K562 (cell line): ENCODE data around the gene RPL27. TPM values are rescaled to one million over a fixed set of nuclear protein-coding genes. Genes with fewer than 3 reads are reported as not detected.

Source experiments
- ATAC-seq: fragments of 200-7000 bp; cut with Tn5 transposase; 3 replicates; pipeline ENCODE4 v1.9.1; 2020; ENCODE audit warnings: moderate library complexity
- BruUV-seq: library from RNA; stranded (reverse); fragments of 400-500 nt; replicated peaks from 2 replicates; lab custom pipeline; 2021; lab: Mats Ljungman, UMichigan
- CTCF ChIA-PET: fragments of 300-600 bp; formaldehyde crosslinking; extraction: SDS; loops from one replicate; lab custom pipeline; 2021; ENCODE audit warnings: low intra/inter-chr PET ratio; lab: Yijun Ruan, JAX
- POLR2A ChIA-PET: fragments of 300-600, 350-650 bp; sonication (Branson Sonifier 250); formaldehyde crosslinking; extraction: SDS; loops from one replicate; lab custom pipeline; 2021; ENCODE audit warnings: antibody characterized with exemption, inconsistent platforms; lab: Yijun Ruan, JAX
- DNase-seq, 4 experiments: peaks; one replicate each; pipeline versions ENCODE4 v3.0.0 to v3.0.0-alpha.2; 2011 to 2018; ENCODE audit warnings: low spot score in 3 of 4, mixed read lengths in 3 of 4; ENCODE audit errors: extremely low read depth in 1 of 4
- FAIRE-seq: peaks from 2 replicates; lab custom pipeline; 2011; peaks lifted over from hg19 to GRCh38; lab: Jason Lieb, UNC
- H2AFZ ChIP-seq: 2 replicates; pipeline ENCODE4 v1.6.0; 2011; ENCODE audit warnings: low read depth, low read length, control low read depth, inconsistent platforms
- H3K27ac ChIP-seq: fragments of 200-600 bp; 3 replicates; pipeline ENCODE4 v1.8.0; 2011; ENCODE audit warnings: low read depth, mild to moderate bottlenecking, control low read depth, inconsistent platforms, low read length, moderate library complexity, mixed read lengths; ENCODE audit errors: extremely low read depth
- H3K27me3 ChIP-seq, 2 experiments: fragments of 300-600 bp in 1 of 2; 2 replicates in 1 of 2; 3 replicates in 1 of 2; pipeline versions ENCODE4 v1.6.0 to v1.8.0; 2011; ENCODE audit warnings: inconsistent platforms in 2 of 2, low read length in 2 of 2, mild to moderate bottlenecking in 1 of 2, mixed read lengths in 1 of 2, moderate library complexity in 1 of 2; ENCODE audit not compliant: control insufficient read depth in 2 of 2, insufficient read depth in 2 of 2
- H3K36me3 ChIP-seq: fragments of 300-600 bp; 3 replicates; pipeline ENCODE4 v1.8.0; 2011; ENCODE audit warnings: mild to moderate bottlenecking, low read length, inconsistent platforms; ENCODE audit not compliant: control insufficient read depth, insufficient read depth
- H3K4me1 ChIP-seq, 2 experiments: fragments of 200-600 bp in 1 of 2; replicated peaks in 1 of 2; 2 replicates in 1 of 2; 3 replicates in 1 of 2; pipeline versions ENCODE4 v1.5.1 to v1.8.0; 2011; ENCODE audit warnings: inconsistent platforms in 2 of 2, low read length in 2 of 2, mild to moderate bottlenecking in 1 of 2, mixed read lengths in 1 of 2, moderate library complexity in 1 of 2; ENCODE audit not compliant: control insufficient read depth in 2 of 2, insufficient read depth in 2 of 2
- H3K4me2 ChIP-seq: 2 replicates; pipeline ENCODE4 v1.6.1; 2011; ENCODE audit warnings: low read length, control low read depth, inconsistent platforms, mixed read lengths; ENCODE audit not compliant: insufficient read depth
- H3K4me3 ChIP-seq: fragments of 200-600 bp; sonication (generic), shearing (Covaris generic); 2 replicates; pipeline ENCODE4 v1.5.1; 2016; ENCODE audit warnings: control low read depth, inconsistent platforms
- H3K79me2 ChIP-seq: fragments of 200-600 bp; 3 replicates; pipeline ENCODE4 v1.8.0; 2011; ENCODE audit warnings: low read length, inconsistent platforms; ENCODE audit not compliant: control insufficient read depth, insufficient read depth
- H3K9ac ChIP-seq, 2 experiments: 2 replicates each; pipeline versions ENCODE4 v1.6.0 to v1.6.1; 2011; ENCODE audit warnings: low read depth in 2 of 2, low read length in 2 of 2, control low read depth in 1 of 2, inconsistent platforms in 1 of 2, mild to moderate bottlenecking in 1 of 2, mixed read lengths in 1 of 2; ENCODE audit not compliant: insufficient read depth in 1 of 2
- H3K9me1 ChIP-seq: one replicate; pipeline ENCODE4 v1.6.0; 2011; ENCODE audit warnings: inconsistent platforms, mild to moderate bottlenecking, low read length, moderate library complexity; ENCODE audit not compliant: control insufficient read depth, insufficient read depth
- H3K9me3 ChIP-seq: replicated peaks from 2 replicates; pipeline ENCODE4 v1.5.1; 2011; ENCODE audit warnings: low read depth, low read length, inconsistent platforms; ENCODE audit not compliant: control insufficient read depth, insufficient read depth
- H4K20me1 ChIP-seq: replicated peaks from 2 replicates; pipeline ENCODE4 v1.6.1; 2011; ENCODE audit warnings: low read length, inconsistent platforms, mixed read lengths; ENCODE audit not compliant: control insufficient read depth, insufficient read depth
- ARID1B ChIP-seq: fragments of 450-650 bp; IDR thresholded peaks from 2 replicates; pipeline ENCODE4 v1.6.1; 2016; ENCODE audit warnings: antibody characterized with exemption, mild to moderate bottlenecking, inconsistent platforms
- CBFB ChIP-seq: sonication (generic); formaldehyde crosslinking; IDR thresholded peaks from 2 replicates; pipeline ENCODE4 v1.4.0; 2020; ENCODE audit warnings: mild to moderate bottlenecking, missing genetic modification reagents
- CBX1 ChIP-seq: sonication (generic); IDR thresholded peaks from 2 replicates; pipeline ENCODE4 v1.6.1; 2016; ENCODE audit warnings: antibody characterized with exemption, low read depth, mild to moderate bottlenecking
- DMBX1 ChIP-seq: fragments of 250-450 bp; sonication (Bioruptor Pico); IDR thresholded peaks from 2 replicates; pipeline ENCODE4 v1.8.0; 2022; ENCODE audit warnings: inconsistent platforms, mild to moderate bottlenecking, moderate library complexity, borderline replicate concordance
- GABPB2 ChIP-seq: fragments of 250-450 bp; sonication (Bioruptor Pico); conservative IDR thresholded peaks from 2 replicates; pipeline ENCODE4 v1.5.1; 2021; ENCODE audit warnings: mild to moderate bottlenecking
- GATAD2B ChIP-seq: fragments of 450-650 bp; IDR thresholded peaks from 2 replicates; pipeline ENCODE4 v1.6.1; 2017; ENCODE audit warnings: mild to moderate bottlenecking, borderline replicate concordance
- MTA1 ChIP-seq: fragments of 450-650 bp; IDR thresholded peaks from 2 replicates; pipeline ENCODE4 v1.6.1; 2017; ENCODE audit warnings: borderline replicate concordance
- NFIC ChIP-seq: fragments of 450-650 bp; IDR thresholded peaks from 2 replicates; pipeline ENCODE4 v1.6.1; 2017; ENCODE audit warnings: mild to moderate bottlenecking, inconsistent platforms
- PHB2 ChIP-seq: fragments of 450-650 bp; IDR thresholded peaks from 2 replicates; pipeline ENCODE4 v1.6.1; 2017; ENCODE audit warnings: low read depth
- SMC3 ChIP-seq: conservative IDR thresholded peaks from 2 replicates; pipeline ENCODE4 v1.6.1; 2011; ENCODE audit warnings: low read depth, low read length, improper control_type of control experiment; ENCODE audit not compliant: insufficient read depth
- TCF3 ChIP-seq: sonication (generic); formaldehyde crosslinking; IDR thresholded peaks from 2 replicates; pipeline ENCODE4 v1.4.0; 2020; ENCODE audit warnings: mild to moderate bottlenecking, missing genetic modification reagents
- TEAD1 ChIP-seq, 2 experiments: fragments of 450-650 bp in 1 of 2; sonication (generic) in 1 of 2; formaldehyde crosslinking; IDR thresholded peaks; 2 replicates each; pipeline versions ENCODE4 v1.4.0 to v1.8.0; 2020 to 2022; ENCODE audit warnings: mild to moderate bottlenecking in 2 of 2, missing genetic modification reagents in 1 of 2
- THRAP3 ChIP-seq: fragments of 450-650 bp; IDR thresholded peaks from 2 replicates; pipeline ENCODE4 v1.6.1; 2016; ENCODE audit warnings: mild to moderate bottlenecking, inconsistent platforms, borderline replicate concordance
- TRIM28 ChIP-seq: fragments of 450-650 bp; IDR thresholded peaks from 2 replicates; pipeline ENCODE4 v1.6.1; 2017
- ZFP30 ChIP-seq: fragments of 250-450 bp; sonication (Bioruptor Pico); IDR thresholded peaks from 2 replicates; pipeline ENCODE4 v1.8.0; 2022; ENCODE audit warnings: moderate library complexity, mild to moderate bottlenecking, inconsistent platforms, borderline replicate concordance
- ZNF785 ChIP-seq: fragments of 250-450 bp; sonication (Bioruptor Pico); IDR thresholded peaks from 2 replicates; pipeline ENCODE4 v1.4.0; 2020; ENCODE audit warnings: mild to moderate bottlenecking
- WGBS: fragments of 100-300 bp; shearing (Covaris generic); methylation state at CpG from one replicate; pipeline ENCODE4 v1.1.6; 2016; ENCODE audit warnings: low coverage, mixed read lengths; ENCODE audit not compliant: insufficient coverage; ENCODE audit errors: missing lambda C conversion rate; 5-methylcytosine and 5-hydroxymethylcytosine counted together
- in situ Hi-C: fragments of 300-500 bp; cut with MboI; formaldehyde crosslinking; loops from 4 replicates; pipeline ENCODE4 v1.15.0; 2018; ENCODE audit warnings: inconsistent platforms, mixed read lengths
- intact Hi-C: fragments of 100-400 bp; cut with micrococcal nuclease; formaldehyde crosslinking; loops from 2 replicates; pipeline ENCODE4 v1.14.2; 2022
- polyA plus RNA-seq, 8 experiments: library from polyadenylated mRNA; depleted of rRNA in 4 of 8; stranded (reverse) in 5 of 8; unstranded in 3 of 8; fragments of >200 nt; fragmentation: Nextera tagmentation in 2 of 8; fragmentation: Illumina TruSeq in 1 of 8; extraction: Ambion mirVana in 2 of 8; extraction: Trizol in 1 of 8; gene quantifications; 2 replicates each; pipeline versions ENCODE4 v1.2.1 to v1.2.3, GENCODE V29; 2011 to 2014; ENCODE audit warnings: inconsistent platforms in 1 of 8, missing spikeins in 1 of 8
- total RNA-seq, 7 experiments: library from RNA; depleted of rRNA in 6 of 7; stranded (reverse); fragments of >200 nt in 6 of 7; fragmentation: Illumina TruSeq in 2 of 7; extraction: Trizol in 2 of 7; gene quantifications; 2 replicates each; pipeline versions ENCODE4 v1.2.1 to v1.2.3, GENCODE V29; 2011 to 2021; ENCODE audit warnings: low replicate concordance in 1 of 7
- TF ChIP-seq, protein P1 (sequence below): sonication (generic); formaldehyde crosslinking; IDR thresholded peaks from 2 replicates; pipeline ENCODE4 v1.8.0; 2022; ENCODE audit warnings: missing genetic modification reagents, mild to moderate bottlenecking, moderate library complexity, borderline replicate concordance
- TF ChIP-seq, protein P2 (sequence below): fragments of 250-450 bp; sonication (Bioruptor Pico); IDR thresholded peaks from 2 replicates; pipeline ENCODE4 v1.4.0; 2020; ENCODE audit warnings: mild to moderate bottlenecking
- TF ChIP-seq, protein P3 (sequence below): fragments of 450-650 bp; IDR thresholded peaks from 2 replicates; pipeline ENCODE4 v1.6.1; 2016; ENCODE audit warnings: antibody characterized with exemption

Gene RPL27
- total and polyA plus RNA-seq, 9 of the 15 experiments (the other 6 are each of a cell fraction or from before 2014, with no cell fraction given) = 1,539 to 6,155 (median 3,710) TPM

DNA sequence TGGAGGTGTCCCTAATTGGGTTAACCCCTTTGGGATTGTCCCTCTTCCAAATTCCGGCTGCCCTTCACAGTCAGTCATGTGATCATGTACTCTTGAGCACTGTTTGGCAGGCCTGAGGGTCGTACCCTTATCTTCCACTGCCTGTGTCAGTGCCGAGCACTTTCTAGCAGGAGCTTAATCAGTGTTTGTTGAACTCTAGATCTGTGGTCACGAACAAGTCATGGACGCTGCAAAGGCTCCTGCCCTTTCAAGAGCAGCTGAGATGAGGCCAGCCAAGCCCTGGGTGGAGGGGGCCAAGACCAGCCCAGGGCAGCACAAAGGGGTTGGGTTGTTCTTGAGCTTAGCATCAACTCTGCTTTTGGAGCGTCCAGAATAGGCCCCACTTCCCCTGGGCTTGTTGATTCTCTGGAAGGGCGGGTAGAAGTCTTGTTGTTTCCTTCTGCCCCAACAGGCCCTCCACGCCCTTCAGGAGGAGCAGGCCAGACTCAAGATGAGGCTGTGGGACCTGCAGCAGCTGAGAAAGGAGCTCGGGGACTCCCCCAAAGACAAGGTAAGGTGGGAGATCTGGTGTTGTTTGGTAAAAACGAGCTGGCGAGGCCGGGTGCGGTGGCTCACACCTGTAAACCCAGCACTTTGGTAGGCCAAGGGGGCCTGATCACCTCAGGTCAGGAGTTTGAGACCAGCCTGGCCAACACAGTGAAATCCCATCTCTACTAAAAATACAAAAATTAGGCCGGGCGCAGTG is 13.7 kb downstream of the RPL27 start:
- Histone ChIP-seq H3K9me1 (no peaks in the 10 kb centered on the region), H3K4me1 (peaks cover 19 to 29% of the 10 kb centered on the region in 2 experiments), H3K9me3 (no peaks in the 10 kb centered on the region; the same call in 1 of the 2 replicates), H3K4me2 (peak overlapping the region; percentile 58), H3K36me3 (peaks cover 39% of the 10 kb centered on the region; the same call in 2 of the 3 replicates), H3K27ac (peak overlapping the region; percentile 64), H2AFZ (peak overlapping the region; percentile 76), H3K27me3 (no peaks in the 10 kb centered on the region), H3K79me2 (no peaks in the 10 kb centered on the region; the same call in 2 of the 3 replicates), H4K20me1 (peaks cover 4% of the 10 kb centered on the region; the same call in 1 of the 2 replicates), H3K4me3 (no peak overlapping the region), H3K9ac (peak overlapping the region; percentile 33 to 86)
- ChIA-PET POLR2A (interaction anchor here (0.6 to 4.0 kb wide), 10 partner anchors 7 to 356 kb away, joined by 3 to 31 read pairs (median 6); partner anchors contain the start of genes RPL27 and VAT1), CTCF (no interaction called here)
- in situ Hi-C loops (loop anchor here (10.0 kb wide), 1 partner anchor 303 kb away; no protein-coding TSS in a partner anchor), intact Hi-C loops (no loop called here)
- peak; percentile 65 for ATAC-seq
- WGBS = 45% methylated on average over 14 of the region's 15 CpGs
- peak; percentile 85 for FAIRE-seq
- no TSS peak for BruUV-seq
- peak in 2 of 4 experiments; percentile 41 to 75 for DNase-seq
- TF ChIP-seq THRAP3 = no peak
- no peak for TF ChIP-seq PHB2
- no peak for TF ChIP-seq MTA1
- 0 out of 2 replicates have a peak, but pooled peaks have one; percentile 25 for TF ChIP-seq TCF3
- TF ChIP-seq CBFB (CRISPR knock-in tag) = no peak
- no peak for TF ChIP-seq CBX1
- TF ChIP-seq, protein P1, sequence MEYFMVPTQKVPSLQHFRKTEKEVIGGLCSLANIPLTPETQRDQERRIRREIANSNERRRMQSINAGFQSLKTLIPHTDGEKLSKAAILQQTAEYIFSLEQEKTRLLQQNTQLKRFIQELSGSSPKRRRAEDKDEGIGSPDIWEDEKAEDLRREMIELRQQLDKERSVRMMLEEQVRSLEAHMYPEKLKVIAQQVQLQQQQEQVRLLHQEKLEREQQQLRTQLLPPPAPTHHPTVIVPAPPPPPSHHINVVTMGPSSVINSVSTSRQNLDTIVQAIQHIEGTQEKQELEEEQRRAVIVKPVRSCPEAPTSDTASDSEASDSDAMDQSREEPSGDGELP (CRISPR knock-in tag) = peak; percentile 40; the same call in 1 of the 2 replicates
- TF ChIP-seq, protein P2, sequence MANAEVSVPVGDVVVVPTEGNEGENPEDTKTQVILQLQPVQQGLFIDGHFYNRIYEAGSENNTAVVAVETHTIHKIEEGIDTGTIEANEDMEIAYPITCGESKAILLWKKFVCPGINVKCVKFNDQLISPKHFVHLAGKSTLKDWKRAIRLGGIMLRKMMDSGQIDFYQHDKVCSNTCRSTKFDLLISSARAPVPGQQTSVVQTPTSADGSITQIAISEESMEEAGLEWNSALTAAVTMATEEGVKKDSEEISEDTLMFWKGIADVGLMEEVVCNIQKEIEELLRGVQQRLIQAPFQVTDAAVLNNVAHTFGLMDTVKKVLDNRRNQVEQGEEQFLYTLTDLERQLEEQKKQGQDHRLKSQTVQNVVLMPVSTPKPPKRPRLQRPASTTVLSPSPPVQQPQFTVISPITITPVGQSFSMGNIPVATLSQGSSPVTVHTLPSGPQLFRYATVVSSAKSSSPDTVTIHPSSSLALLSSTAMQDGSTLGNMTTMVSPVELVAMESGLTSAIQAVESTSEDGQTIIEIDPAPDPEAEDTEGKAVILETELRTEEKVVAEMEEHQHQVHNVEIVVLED (CRISPR knock-in tag) = 0 out of 2 replicates have a peak, but pooled peaks have one; percentile 9
- 0 out of 2 replicates have a peak, but pooled peaks have one; percentile 11 for TF ChIP-seq DMBX1 (CRISPR knock-in tag)
- TF ChIP-seq TRIM28 = no peak
- TF ChIP-seq ZNF785 (CRISPR knock-in tag) = no peak
- 0 out of 4 replicates have a peak, but pooled peaks of 1 of the 2 experiments have one; percentile 47 for TF ChIP-seq TEAD1 (CRISPR knock-in tag; IDR thresholded peaks at IDR 0.05)
- TF ChIP-seq GATAD2B = no peak
- no peak for TF ChIP-seq ZFP30 (CRISPR knock-in tag)
- TF ChIP-seq NFIC = no peak
- peak; percentile 23 for TF ChIP-seq ARID1B
- TF ChIP-seq GABPB2 (CRISPR knock-in tag) = no peak
- TF ChIP-seq, protein P3, sequence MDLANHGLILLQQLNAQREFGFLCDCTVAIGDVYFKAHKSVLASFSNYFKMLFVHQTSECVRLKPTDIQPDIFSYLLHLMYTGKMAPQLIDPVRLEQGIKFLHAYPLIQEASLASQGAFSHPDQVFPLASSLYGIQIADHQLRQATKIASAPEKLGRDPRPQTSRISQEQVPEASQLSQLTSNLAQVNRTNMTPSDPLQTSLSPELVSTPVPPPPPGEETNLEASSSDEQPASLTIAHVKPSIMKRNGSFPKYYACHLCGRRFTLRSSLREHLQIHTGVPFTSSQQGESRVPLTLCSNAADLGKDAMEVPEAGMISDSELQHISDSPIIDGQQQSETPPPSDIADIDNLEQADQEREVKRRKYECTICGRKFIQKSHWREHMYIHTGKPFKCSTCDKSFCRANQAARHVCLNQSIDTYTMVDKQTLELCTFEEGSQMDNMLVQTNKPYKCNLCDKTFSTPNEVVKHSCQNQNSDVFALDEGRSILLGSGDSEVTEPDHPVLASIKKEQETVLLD = no peak
- no peak for TF ChIP-seq SMC3
